HG03342 (cell line): ENCODE results near the gene FAH.

Source experiments
- ATAC-seq: cut with Tn5 transposase; IDR thresholded peaks from one replicate; pipeline ENCODE4 v1.9.1; 2021; ENCODE audit warnings: mild to moderate bottlenecking, moderate library complexity; ENCODE audit not compliant: unreplicated experiment

FAH gene

GRCh38 chr15:80231371-80231770, 78.6 kb downstream of the FAH start:
- no peak for ATAC-seq

- no peak for ATAC-seq
These were observed 80.8 kb downstream of the FAH start for GRCh38 chr15:80233581-80233980.

- no peak for ATAC-seq
These were observed 82.1 kb downstream of the FAH start for GRCh38 chr15:80234883-80235282.
